ENCODE data around the gene ADARB1. TPM values are rescaled to one million over a fixed set of nuclear protein-coding genes. Genes with fewer than 3 reads are reported as not detected.

The ADARB1 gene
- total RNA-seq, 1 experiment from 2014 or later: 14.1 TPM

- Histone ChIP-seq H3K27me3 (ENCODE audit: low read length) (no peaks in the 10 kb centered on the region), H3K79me2 (ENCODE audit: low read length) (peaks cover 36% of the 10 kb centered on the region), H3K27ac (ENCODE audit: low read length) (peak overlapping the region; percentile 41), H3K4me3 (ENCODE audit: low read length) (peak overlapping the region; percentile 75), H3K36me3 (ENCODE audit: low read depth, low read length) (no peaks in the 10 kb centered on the region), H3K4me1 (ENCODE audit: insufficient read depth, low read length) (peaks cover 21% of the 10 kb centered on the region; the same call in 1 of the 2 replicates), H2AFZ (ENCODE audit: low read length) (0 out of 2 replicates have a peak overlapping the region, but pooled peaks have one; percentile 51), H3K9ac (ENCODE audit: low read length) (peak overlapping the region; percentile 65; the same call in 1 of the 2 replicates), H3K4me2 (ENCODE audit: low read length) (peak overlapping the region; percentile 90), H3F3A (ENCODE audit: low read length, unreplicated experiment) (no peaks in the 10 kb centered on the region), H4K20me1 (ENCODE audit: low read length) (no peaks in the 10 kb centered on the region), H3K9me3 (ENCODE audit: low read length) (no peaks in the 10 kb centered on the region), H3K9me2 (replicated peaks; ENCODE audit: low read length) (no peaks in the 10 kb centered on the region)
- DNase-seq (peak; percentile 70), ATAC-seq (peak; percentile 33)
- intact Hi-C loops (cut with micrococcal nuclease): loop anchor here (2.0 to 10.0 kb wide), 3 partner anchors 29 to 129 kb away; partner anchors contain the start of gene SLX9
- TF ChIP-seq EZH2phosphoT487 (IDR thresholded peaks at IDR 0.05; ENCODE audit: borderline replicate concordance, low read length): no peak
- TF ChIP-seq, protein P1, sequence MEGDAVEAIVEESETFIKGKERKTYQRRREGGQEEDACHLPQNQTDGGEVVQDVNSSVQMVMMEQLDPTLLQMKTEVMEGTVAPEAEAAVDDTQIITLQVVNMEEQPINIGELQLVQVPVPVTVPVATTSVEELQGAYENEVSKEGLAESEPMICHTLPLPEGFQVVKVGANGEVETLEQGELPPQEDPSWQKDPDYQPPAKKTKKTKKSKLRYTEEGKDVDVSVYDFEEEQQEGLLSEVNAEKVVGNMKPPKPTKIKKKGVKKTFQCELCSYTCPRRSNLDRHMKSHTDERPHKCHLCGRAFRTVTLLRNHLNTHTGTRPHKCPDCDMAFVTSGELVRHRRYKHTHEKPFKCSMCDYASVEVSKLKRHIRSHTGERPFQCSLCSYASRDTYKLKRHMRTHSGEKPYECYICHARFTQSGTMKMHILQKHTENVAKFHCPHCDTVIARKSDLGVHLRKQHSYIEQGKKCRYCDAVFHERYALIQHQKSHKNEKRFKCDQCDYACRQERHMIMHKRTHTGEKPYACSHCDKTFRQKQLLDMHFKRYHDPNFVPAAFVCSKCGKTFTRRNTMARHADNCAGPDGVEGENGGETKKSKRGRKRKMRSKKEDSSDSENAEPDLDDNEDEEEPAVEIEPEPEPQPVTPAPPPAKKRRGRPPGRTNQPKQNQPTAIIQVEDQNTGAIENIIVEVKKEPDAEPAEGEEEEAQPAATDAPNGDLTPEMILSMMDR (conservative IDR thresholded peaks at IDR 0.05; ENCODE audit: low read depth, low read length): no peak
- TF ChIP-seq EZH2 (IDR thresholded peaks at IDR 0.05; ENCODE audit: low read length, unreplicated experiment): no peak
- BruUV-seq (replicated peaks): TSS peak; percentile 50
- POLR2A ChIA-PET (ENCODE audit: unreplicated experiment): interaction anchor here (0.5 kb wide), 1 partner anchor 29 kb away, joined by 4 read pairs; no protein-coding TSS in a partner anchor
- CTCF ChIA-PET: interaction anchor here (0.6 to 1.6 kb wide), 2 partner anchors 29 to 55 kb away, joined by 3 to 11 read pairs; no protein-coding TSS in a partner anchor
These were observed 906 bp upstream of the ADARB1 start for GRCh38 chr21:45073301-45074047.

- Histone ChIP-seq H4K20me1 (ENCODE audit: low read length) (no peaks in the 10 kb centered on the region), H3K27ac (ENCODE audit: low read length) (no peak overlapping the region), H3K9me3 (ENCODE audit: low read length) (no peaks in the 10 kb centered on the region), H3K9ac (ENCODE audit: low read length) (peak overlapping the region; percentile 62), H3F3A (ENCODE audit: low read length, unreplicated experiment) (no peaks in the 10 kb centered on the region), H3K9me2 (replicated peaks; ENCODE audit: low read length) (no peaks in the 10 kb centered on the region), H3K4me1 (ENCODE audit: insufficient read depth, low read length) (peaks cover 21% of the 10 kb centered on the region; the same call in 1 of the 2 replicates), H3K27me3 (ENCODE audit: low read length) (no peaks in the 10 kb centered on the region), H2AFZ (ENCODE audit: low read length) (peak overlapping the region; percentile 73), H3K36me3 (ENCODE audit: low read depth, low read length) (no peaks in the 10 kb centered on the region), H3K4me2 (ENCODE audit: low read length) (peak overlapping the region; percentile 95), H3K4me3 (ENCODE audit: low read length) (peak overlapping the region; percentile 88), H3K79me2 (ENCODE audit: low read length) (peaks cover 51% of the 10 kb centered on the region)
- DNase-seq (peak; percentile 55), ATAC-seq (peak; percentile 25)
- ChIA-PET POLR2A (ENCODE audit: unreplicated experiment) (no interaction called here), CTCF (interaction anchor here (1.6 kb wide), 1 partner anchor 27 kb away, joined by 11 read pairs; no protein-coding TSS in a partner anchor)
- intact Hi-C loops (cut with micrococcal nuclease): loop anchor here (1.0 to 10.0 kb wide), 4 partner anchors 28 to 130 kb away; partner anchors contain the start of gene SLX9
- no peak for TF ChIP-seq EZH2phosphoT487 (IDR thresholded peaks at IDR 0.05; ENCODE audit: borderline replicate concordance, low read length)
- TF ChIP-seq, protein P1 (conservative IDR thresholded peaks at IDR 0.05; ENCODE audit: low read depth, low read length): no peak
- TF ChIP-seq EZH2 (IDR thresholded peaks at IDR 0.05; ENCODE audit: low read length, unreplicated experiment): no peak
- no TSS peak for BruUV-seq (replicated peaks)
These were observed 627 bp downstream of the ADARB1 start for GRCh38 chr21:45074818-45075595.

All from PC-3 (cell line).